Stomach (tissue), 9 donors: ENCODE data around the gene HIP1. TPM values are rescaled to one million over a fixed set of nuclear protein-coding genes. Genes with fewer than 3 reads are reported as not detected.
"Not testable (repeated sequence)": the region's sequence is repeated elsewhere in the genome, so short reads cannot be mapped to it uniquely, and the experiment has no call there.

Source experiments
- DNase-seq, 2 donors: peaks; one replicate each; pipeline versions ENCODE4 v3.0.0 to v3.0.0-alpha.2; 2013 to 2019
- H3K27ac ChIP-seq, 5 donors: fragments of 200-600 bp in 4 of 5; sonication (generic) in 4 of 5; one replicate each; pipeline ENCODE4 v1.5.1; 2013 to 2019; ENCODE audit warnings: mild to moderate bottlenecking in 1 of 5, moderate library complexity in 1 of 5
- H3K27me3 ChIP-seq, 3 donors: fragments of 200-600 bp; sonication (generic); one replicate each; pipeline ENCODE4 v1.5.1; 2017 to 2019; ENCODE audit warnings: mixed run types in 1 of 3
- H3K36me3 ChIP-seq, 4 donors: fragments of 200-600 bp; sonication (generic); 1 replicate in 3 of 4; 2 replicates in 1 of 4; pipeline ENCODE4 v1.5.1; 2016 to 2019
- H3K4me1 ChIP-seq, 4 donors: fragments of 200-600 bp; sonication (generic); one replicate each; pipeline ENCODE4 v1.5.1; 2016 to 2019
- H3K4me3 ChIP-seq, 4 donors: fragments of 200-600 bp; sonication (generic) in 3 of 4; one replicate each; pipeline ENCODE4 v1.5.1; 2016 to 2019; ENCODE audit warnings: mild to moderate bottlenecking in 1 of 4
- H3K9me3 ChIP-seq, 4 donors: fragments of 200-600 bp; sonication (generic); one replicate each; pipeline ENCODE4 v1.5.1; 2016 to 2019
- EP300 ChIP-seq: sonication (generic); formaldehyde crosslinking; IDR thresholded peaks from one replicate; pipeline ENCODE4 v1.6.1; 2017; ENCODE audit warnings: antibody characterized with exemption
- POLR2A ChIP-seq, 4 donors: fragments of 450-650 bp; IDR thresholded peaks; one replicate each; pipeline ENCODE4 v1.6.1; 2016; ENCODE audit warnings: antibody characterized with exemption in 4 of 4, control low read depth in 2 of 4, mild to moderate bottlenecking in 1 of 4, moderate library complexity in 1 of 4
- POLR2AphosphoS5 ChIP-seq, 3 donors: sonication (generic); formaldehyde crosslinking; IDR thresholded peaks; one replicate each; pipeline ENCODE4 v1.6.1; 2016; ENCODE audit warnings: antibody characterized with exemption in 3 of 3
- WGBS, 5 donors: extraction: QIAGEN DNeasy Blood & Tissue Kit in 3 of 5; methylation state at CpG; one replicate each; pipeline versions ENCODE4 v1.1.5 to v1.1.7; 2013 to 2018; 5-methylcytosine and 5-hydroxymethylcytosine counted together
- intact Hi-C: fragments of 100-400 bp; cut with DNase I; formaldehyde crosslinking; loops from one replicate; pipeline ENCODE4 v1.15.1; 2023; ENCODE audit warnings: low total_unique reads
- polyA plus RNA-seq, 3 donors: library from polyadenylated mRNA; stranded (reverse); fragments of 200-250 nt; gene quantifications; one replicate each; pipeline ENCODE4 v1.2.3, GENCODE V29; 2013
- total RNA-seq, 5 donors: library from RNA; depleted of rRNA; stranded (reverse); fragments of >200 nt; gene quantifications; one replicate each; pipeline versions ENCODE4 v1.1.0 to v1.2.3, GENCODE V29; 2014 to 2016
- TF ChIP-seq, protein P1 (sequence below), 7 experiments: fragments of 450-650 bp in 4 of 7; fragments of 200-600 bp in 3 of 7; sonication (generic) in 3 of 7; IDR thresholded peaks; one replicate each; pipeline ENCODE4 v1.5.1; 2016 to 2019; ENCODE audit warnings: antibody characterized with exemption in 7 of 7, control low read depth in 2 of 7, mild to moderate bottlenecking in 1 of 7
- donor health status: healthy with polysubstance abuse.
- donor health status: Bipolar disorder and iron deficiency.
- donor health status: healthy.

Gene HIP1
- total and polyA plus RNA-seq, 8 donors: 2.8 to 15.8 (median 6.8) TPM

DNA sequence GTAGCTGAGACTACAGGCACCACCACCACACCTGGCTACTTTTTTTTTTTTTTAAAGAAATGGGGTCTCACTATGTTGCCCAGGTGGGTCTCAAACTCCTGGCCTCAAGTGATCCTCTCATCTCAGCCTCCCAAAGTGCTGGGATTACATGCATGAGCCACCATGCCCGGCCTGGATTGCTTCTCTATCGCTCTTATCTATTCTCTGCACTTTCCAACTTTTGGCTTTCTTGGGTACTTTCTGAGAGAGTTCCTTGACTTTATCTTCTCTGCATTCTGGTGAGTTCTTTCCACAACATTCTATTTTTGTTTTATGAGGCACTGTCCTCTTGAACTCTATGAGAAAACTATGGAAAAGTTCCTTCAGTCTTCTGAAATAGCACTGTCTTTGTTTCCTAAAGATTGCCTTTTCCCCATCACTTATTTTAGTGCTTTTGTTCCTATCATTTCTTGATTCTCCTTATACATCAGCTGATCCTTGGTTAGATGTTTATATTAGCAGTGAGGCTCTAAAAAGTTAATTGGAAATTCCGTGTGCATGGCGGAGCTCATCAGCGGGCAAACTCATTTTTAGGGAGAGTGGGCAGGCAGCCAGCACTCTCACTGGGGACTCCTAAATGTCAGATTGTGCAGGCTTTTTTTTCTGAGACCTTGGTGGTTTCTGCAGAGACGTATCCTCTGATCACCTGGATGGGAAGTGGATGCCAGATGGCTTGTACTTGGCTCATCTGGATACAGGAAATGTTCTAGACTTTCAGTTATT lies 43.9 kb downstream of the HIP1 start:
- Histone ChIP-seq H3K27ac (no peak overlapping the region), H3K36me3 (peaks cover 0 to 5% (median 0%) of the 10 kb centered on the region in 4 donors), H3K4me1 (no peaks in the 10 kb centered on the region), H3K9me3 (no peaks in the 10 kb centered on the region), H3K4me3 (no peak overlapping the region), H3K27me3 (no peaks in the 10 kb centered on the region)
- intact Hi-C loops: no loop called here
- TF ChIP-seq POLR2AphosphoS5 (IDR thresholded peaks at IDR 0.05): no peak
- 78 to 82% (median 79%) methylated on average over 6 of the region's 6 CpGs for WGBS, 5 donors
- DNase-seq: no peak

GRCh38 chr7:75693668-75694067 lies 45.1 kb downstream of the HIP1 start:
- 86 to 95% (median 89%) methylated on average over 6 of the region's 6 CpGs for WGBS, 5 donors
- H3K9me3 ChIP-seq, H3K27ac ChIP-seq, H3K27me3 ChIP-seq, intact Hi-C loops, DNase-seq, H3K4me3 ChIP-seq, H3K36me3 ChIP-seq, H3K4me1 ChIP-seq: not testable (repeated sequence)

DNA sequence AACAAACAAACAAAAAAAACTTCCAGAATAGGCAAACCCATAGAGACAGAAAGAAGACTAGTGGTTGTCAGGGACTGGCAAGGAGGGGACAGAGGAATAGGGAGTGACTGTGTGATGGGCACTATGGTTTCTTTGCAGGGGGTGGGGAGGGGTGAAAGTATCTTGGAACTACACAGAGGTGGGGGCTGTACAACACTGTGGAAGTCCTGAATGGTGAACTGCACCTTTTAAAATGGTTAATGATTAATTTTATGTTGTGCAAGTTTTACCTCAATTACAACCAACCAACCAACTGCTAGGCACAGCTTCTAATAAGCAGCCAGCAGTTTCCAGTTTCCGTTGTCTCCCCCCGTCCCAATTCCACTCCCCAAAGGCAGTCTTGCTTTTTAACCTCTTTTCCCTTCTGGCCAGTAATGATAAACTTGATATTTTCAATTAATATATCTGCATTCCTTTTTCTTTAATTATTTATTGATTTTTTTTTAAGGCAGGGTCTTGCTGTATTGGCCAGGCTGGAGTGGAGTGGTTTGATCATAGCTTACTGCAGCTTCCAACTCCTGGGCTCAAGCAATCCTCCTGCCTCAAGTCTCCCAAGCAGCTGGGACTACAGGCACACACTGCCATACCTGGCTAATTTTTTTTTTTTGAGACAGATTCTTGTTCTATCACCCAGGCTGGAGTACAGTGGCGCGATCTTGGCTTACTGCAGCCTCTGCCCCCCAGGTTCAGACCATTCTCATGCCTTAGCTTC lies 46.8 kb downstream of the HIP1 start:
- no peak for DNase-seq
- intact Hi-C loops: no loop called here
- Histone ChIP-seq H3K36me3 (no peaks in the 10 kb centered on the region), H3K27me3 (no peaks in the 10 kb centered on the region), H3K4me1 (peaks cover 0 to 9% (median 2%) of the 10 kb centered on the region in 4 donors), H3K4me3 (no peak overlapping the region), H3K27ac (no peak overlapping the region), H3K9me3 (no peaks in the 10 kb centered on the region)
- WGBS, 5 donors: 52 to 70% (median 67%) methylated on average over 4 of the region's 4 CpGs
- TF ChIP-seq, protein P1, sequence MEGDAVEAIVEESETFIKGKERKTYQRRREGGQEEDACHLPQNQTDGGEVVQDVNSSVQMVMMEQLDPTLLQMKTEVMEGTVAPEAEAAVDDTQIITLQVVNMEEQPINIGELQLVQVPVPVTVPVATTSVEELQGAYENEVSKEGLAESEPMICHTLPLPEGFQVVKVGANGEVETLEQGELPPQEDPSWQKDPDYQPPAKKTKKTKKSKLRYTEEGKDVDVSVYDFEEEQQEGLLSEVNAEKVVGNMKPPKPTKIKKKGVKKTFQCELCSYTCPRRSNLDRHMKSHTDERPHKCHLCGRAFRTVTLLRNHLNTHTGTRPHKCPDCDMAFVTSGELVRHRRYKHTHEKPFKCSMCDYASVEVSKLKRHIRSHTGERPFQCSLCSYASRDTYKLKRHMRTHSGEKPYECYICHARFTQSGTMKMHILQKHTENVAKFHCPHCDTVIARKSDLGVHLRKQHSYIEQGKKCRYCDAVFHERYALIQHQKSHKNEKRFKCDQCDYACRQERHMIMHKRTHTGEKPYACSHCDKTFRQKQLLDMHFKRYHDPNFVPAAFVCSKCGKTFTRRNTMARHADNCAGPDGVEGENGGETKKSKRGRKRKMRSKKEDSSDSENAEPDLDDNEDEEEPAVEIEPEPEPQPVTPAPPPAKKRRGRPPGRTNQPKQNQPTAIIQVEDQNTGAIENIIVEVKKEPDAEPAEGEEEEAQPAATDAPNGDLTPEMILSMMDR (IDR thresholded peaks at IDR 0.05): no peak
- TF ChIP-seq POLR2AphosphoS5 (IDR thresholded peaks at IDR 0.05) (no peak), EP300 (no peak), POLR2A (IDR thresholded peaks at IDR 0.05) (no peak)

DNA sequence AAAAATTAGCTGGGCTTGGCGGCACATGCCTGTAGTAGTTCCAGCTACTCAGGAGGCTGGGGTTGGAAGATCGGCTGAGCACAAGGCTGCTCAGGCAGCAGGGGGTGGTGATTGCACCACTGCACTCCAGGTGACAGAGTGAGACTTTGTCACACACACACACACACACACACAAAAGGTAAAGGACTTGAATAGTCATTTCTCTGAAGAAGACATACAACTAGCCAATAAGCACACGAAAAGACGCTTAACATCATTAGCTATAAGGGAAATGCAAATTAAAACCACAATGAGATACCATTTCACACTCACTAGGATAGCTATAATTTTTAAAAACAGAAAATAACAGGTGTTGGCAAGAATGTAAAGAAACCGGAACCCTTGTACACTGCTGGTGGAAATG lies 48.6 kb downstream of the HIP1 start:
- no peak overlapping the region for H3K27ac ChIP-seq
- H3K4me1 ChIP-seq: peaks cover 0 to 9% (median 2%) of the 10 kb centered on the region in 4 donors
- intact Hi-C loops: no loop called here
- H3K4me3 ChIP-seq: no peak overlapping the region
- no peaks in the 10 kb centered on the region for H3K36me3 ChIP-seq
- H3K9me3 ChIP-seq: no peaks in the 10 kb centered on the region
- TF ChIP-seq, protein P1 (IDR thresholded peaks at IDR 0.05): no peak
- TF ChIP-seq POLR2A (IDR thresholded peaks at IDR 0.05) (no peak), EP300 (no peak), POLR2AphosphoS5 (IDR thresholded peaks at IDR 0.05) (no peak)
- WGBS, 5 donors: 87 to 95% (median 91%) methylated on average over 5 of the region's 5 CpGs
- no peaks in the 10 kb centered on the region for H3K27me3 ChIP-seq
- DNase-seq: no peak

DNA sequence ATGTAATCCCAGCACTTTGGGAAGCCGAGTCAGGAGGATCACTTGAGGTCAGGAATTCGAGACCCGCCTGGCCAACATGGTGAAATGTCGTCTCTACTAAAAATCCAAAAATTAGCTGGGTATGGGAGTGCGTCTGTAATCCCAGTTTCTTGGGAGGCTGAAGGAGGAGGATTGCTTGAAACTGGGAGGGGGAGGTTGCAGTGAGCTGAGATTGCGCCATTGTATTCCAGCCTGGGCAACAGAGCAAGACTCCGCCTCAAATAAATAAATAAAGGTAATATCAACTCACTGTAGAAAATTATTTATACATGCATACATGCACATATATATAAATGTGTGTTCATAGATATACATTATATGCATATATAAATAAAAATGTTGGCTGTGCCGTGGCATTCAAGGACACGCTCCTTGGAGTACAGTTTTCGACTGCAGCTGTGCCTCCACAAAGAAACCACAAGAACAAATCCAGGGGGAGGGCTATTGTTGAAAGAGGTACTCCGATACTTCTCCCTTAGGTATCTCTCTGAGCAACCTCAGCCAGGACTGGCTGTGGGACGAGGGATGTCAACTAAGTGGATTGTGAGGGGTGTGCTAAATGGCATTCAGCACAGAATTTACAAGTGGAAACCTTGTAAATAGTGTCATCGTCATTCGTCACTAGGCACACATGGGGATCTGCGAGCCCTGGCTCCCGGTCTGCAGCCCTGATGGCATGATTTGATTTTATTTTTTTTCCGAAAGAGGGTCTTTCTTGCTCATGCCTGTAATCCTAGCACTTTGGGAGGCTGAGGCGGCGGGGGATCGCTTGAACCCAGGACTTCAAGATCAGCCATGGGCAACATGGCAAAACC lies 49.3 kb downstream of the HIP1 start:
- intact Hi-C loops: no loop called here
- no peak for DNase-seq
- Histone ChIP-seq H3K27ac (no peak overlapping the region), H3K36me3 (no peaks in the 10 kb centered on the region), H3K9me3 (no peaks in the 10 kb centered on the region), H3K27me3 (no peaks in the 10 kb centered on the region), H3K4me1 (peaks cover 0 to 9% (median 2%) of the 10 kb centered on the region in 4 donors), H3K4me3 (no peak overlapping the region)
- TF ChIP-seq POLR2A (IDR thresholded peaks at IDR 0.05): no peak
- TF ChIP-seq, protein P1 (IDR thresholded peaks at IDR 0.05): no peak
- no peak for TF ChIP-seq POLR2AphosphoS5 (IDR thresholded peaks at IDR 0.05)
- TF ChIP-seq EP300: no peak
- 88 to 93% (median 92%) methylated on average over 20 of the region's 20 CpGs for WGBS, 5 donors
